ENCODE results near the gene IL19.

DNA sequence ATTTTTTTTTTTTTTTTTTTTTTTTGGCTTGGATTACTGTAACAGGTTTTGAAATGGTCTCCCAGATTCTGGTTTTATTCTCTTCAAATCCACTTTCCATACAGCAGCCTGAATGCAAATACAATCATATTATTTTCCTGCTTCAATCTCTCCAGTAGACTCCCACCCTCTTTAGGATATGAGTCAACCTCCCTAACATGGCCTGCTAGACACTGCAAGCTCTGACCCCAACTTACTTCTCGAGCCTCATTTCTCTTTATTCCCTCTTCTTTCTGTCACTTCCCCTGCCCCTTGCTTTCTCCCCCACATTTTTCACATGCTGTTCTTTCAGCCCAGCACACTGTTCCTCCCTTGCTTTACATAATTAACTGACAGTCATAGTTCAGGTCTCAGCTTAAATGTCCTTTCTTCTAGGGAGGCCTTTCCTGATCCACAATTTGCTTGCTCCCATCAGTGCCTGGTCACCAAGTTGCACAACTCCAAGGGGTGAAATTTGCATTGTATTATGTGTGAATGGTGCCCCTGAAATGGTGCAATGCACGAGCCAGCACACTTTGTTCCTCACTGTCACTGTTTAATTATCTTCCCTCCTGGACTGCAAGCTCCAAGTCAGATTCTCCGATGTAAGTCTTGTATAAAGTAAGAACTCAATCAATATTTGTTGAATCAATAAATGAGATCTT lies 22.1 kb upstream of the IL19 start:
- TF ChIP-seq CTCF (conservative IDR thresholded peaks at IDR 0.05; ENCODE audit: low read length): no peak
- no peak for TF ChIP-seq EZH2phosphoT487 (IDR thresholded peaks at IDR 0.05; ENCODE audit: borderline replicate concordance, low read depth, low read length)

Data from OCI-LY7 (cell line).